Vagina (tissue), 2 donors: ENCODE measurements around the gene TVP23C.
"Not testable (repeated sequence)": the region's sequence is repeated elsewhere in the genome, so short reads cannot be mapped to it uniquely, and the experiment has no call there.

Experiments used
- CTCF ChIP-seq, 3 experiments: fragments of 450-650 bp in 2 of 3; fragments of 200-600 bp in 1 of 3; sonication (generic) in 1 of 3; IDR thresholded peaks; one replicate each; pipeline ENCODE4 v1.5.1; 2017 to 2019; ENCODE audit warnings: antibody characterized with exemption in 3 of 3, mild to moderate bottlenecking in 2 of 3, moderate library complexity in 2 of 3
- POLR2A ChIP-seq, 2 donors: fragments of 450-650 bp; IDR thresholded peaks; one replicate each; pipeline ENCODE4 v1.6.1; 2017; ENCODE audit warnings: antibody characterized with exemption in 2 of 2, mild to moderate bottlenecking in 2 of 2, moderate library complexity in 2 of 2
- POLR2AphosphoS5 ChIP-seq, 2 donors: sonication (generic); formaldehyde crosslinking; IDR thresholded peaks; one replicate each; pipeline ENCODE4 v1.9.0; 2017; ENCODE audit warnings: antibody characterized with exemption in 2 of 2, mild to moderate bottlenecking in 2 of 2, low read depth in 1 of 2; ENCODE audit not compliant: insufficient read depth in 1 of 2

- not testable (repeated sequence) for TF ChIP-seq POLR2A (IDR thresholded peaks at IDR 0.05); CTCF (IDR thresholded peaks at IDR 0.05); POLR2AphosphoS5 (IDR thresholded peaks at IDR 0.05; ENCODE audit: insufficient read depth in 1 of 2, low read depth in 1 of 2)
Observed at GRCh38 chr17:15558403-15559105, 4.7 kb downstream of the TVP23C start.
